ENCODE results near the gene CXCL1. TPM values are rescaled to one million over a fixed set of nuclear protein-coding genes. Genes with fewer than 3 reads are reported as not detected.

CXCL1 gene
- total RNA-seq, 1 experiment from 2014 or later: 0.85 TPM

DNA sequence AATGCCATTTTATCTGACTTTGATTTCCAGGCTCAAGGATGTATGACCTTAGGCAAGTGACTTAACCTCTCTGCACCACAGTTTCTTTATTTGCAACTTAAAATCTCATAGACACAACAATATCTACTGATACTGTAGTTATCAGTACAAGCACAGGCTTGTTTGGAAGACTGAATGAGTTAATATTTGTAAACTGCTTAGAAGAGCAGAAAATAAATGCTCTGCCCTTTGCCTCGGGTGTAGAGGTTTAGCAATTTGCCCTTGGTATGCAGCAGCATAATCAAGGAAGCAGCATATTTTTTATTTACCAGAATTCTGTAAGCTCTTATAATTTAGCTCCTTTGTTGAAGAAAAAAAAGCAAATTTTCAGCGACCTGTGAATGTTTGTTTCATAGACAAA, 2.9 kb upstream of the CXCL1 start (continued):
- TF ChIP-seq, protein P1, sequence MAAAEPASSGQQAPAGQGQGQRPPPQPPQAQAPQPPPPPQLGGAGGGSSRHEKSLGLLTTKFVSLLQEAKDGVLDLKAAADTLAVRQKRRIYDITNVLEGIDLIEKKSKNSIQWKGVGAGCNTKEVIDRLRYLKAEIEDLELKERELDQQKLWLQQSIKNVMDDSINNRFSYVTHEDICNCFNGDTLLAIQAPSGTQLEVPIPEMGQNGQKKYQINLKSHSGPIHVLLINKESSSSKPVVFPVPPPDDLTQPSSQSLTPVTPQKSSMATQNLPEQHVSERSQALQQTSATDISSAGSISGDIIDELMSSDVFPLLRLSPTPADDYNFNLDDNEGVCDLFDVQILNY (CRISPR knock-in tag; IDR thresholded peaks at IDR 0.05): no peak
- no peak for TF ChIP-seq JAZF1 (CRISPR knock-in tag; IDR thresholded peaks at IDR 0.05)
- TF ChIP-seq, protein P2, sequence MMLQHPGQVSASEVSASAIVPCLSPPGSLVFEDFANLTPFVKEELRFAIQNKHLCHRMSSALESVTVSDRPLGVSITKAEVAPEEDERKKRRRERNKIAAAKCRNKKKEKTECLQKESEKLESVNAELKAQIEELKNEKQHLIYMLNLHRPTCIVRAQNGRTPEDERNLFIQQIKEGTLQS (CRISPR knock-in tag; conservative IDR thresholded peaks at IDR 0.05): no peak
- TF ChIP-seq ZNF416 (CRISPR knock-in tag; IDR thresholded peaks at IDR 0.05): no peak
- TF ChIP-seq, protein P3, sequence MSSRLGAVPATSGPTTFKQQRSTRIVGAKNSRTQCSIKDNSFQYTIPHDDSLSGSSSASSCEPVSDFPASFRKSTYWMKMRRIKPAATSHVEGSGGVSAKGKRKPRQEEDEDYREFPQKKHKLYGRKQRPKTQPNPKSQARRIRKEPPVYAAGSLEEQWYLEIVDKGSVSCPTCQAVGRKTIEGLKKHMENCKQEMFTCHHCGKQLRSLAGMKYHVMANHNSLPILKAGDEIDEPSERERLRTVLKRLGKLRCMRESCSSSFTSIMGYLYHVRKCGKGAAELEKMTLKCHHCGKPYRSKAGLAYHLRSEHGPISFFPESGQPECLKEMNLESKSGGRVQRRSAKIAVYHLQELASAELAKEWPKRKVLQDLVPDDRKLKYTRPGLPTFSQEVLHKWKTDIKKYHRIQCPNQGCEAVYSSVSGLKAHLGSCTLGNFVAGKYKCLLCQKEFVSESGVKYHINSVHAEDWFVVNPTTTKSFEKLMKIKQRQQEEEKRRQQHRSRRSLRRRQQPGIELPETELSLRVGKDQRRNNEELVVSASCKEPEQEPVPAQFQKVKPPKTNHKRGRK (CRISPR knock-in tag; IDR thresholded peaks at IDR 0.05; ENCODE audit: borderline replicate concordance): no peak
- TF ChIP-seq, protein P4, sequence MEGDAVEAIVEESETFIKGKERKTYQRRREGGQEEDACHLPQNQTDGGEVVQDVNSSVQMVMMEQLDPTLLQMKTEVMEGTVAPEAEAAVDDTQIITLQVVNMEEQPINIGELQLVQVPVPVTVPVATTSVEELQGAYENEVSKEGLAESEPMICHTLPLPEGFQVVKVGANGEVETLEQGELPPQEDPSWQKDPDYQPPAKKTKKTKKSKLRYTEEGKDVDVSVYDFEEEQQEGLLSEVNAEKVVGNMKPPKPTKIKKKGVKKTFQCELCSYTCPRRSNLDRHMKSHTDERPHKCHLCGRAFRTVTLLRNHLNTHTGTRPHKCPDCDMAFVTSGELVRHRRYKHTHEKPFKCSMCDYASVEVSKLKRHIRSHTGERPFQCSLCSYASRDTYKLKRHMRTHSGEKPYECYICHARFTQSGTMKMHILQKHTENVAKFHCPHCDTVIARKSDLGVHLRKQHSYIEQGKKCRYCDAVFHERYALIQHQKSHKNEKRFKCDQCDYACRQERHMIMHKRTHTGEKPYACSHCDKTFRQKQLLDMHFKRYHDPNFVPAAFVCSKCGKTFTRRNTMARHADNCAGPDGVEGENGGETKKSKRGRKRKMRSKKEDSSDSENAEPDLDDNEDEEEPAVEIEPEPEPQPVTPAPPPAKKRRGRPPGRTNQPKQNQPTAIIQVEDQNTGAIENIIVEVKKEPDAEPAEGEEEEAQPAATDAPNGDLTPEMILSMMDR (IDR thresholded peaks at IDR 0.05): no peak
- no peak for TF ChIP-seq ZNF396 (CRISPR knock-in tag; IDR thresholded peaks at IDR 0.05; ENCODE audit: borderline replicate concordance)

DNA sequence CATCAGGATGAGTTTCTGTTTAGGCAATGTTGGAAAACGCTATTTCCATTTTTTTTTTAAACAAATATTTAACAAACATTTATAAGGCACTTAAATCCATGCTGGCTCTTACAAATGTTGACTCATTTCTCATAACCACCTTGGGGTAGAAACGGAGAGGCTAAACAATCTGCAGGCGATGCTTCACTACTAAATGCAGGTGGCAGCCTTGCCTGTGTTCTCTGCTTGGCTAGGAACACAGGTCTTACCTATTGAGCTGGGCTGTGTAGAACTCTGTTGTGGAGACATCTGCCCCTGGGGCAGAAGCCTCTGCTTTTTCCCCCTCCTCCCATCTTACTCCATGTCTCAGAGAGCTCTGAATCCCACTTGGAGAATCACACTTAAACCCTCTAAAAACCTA, 1.4 kb upstream of the CXCL1 start:
- ChIA-PET CTCF (interaction anchor here (0.7 to 2.7 kb wide), 14 partner anchors 8 to 304 kb away, joined by 3 to 21 read pairs (median 4); partner anchors contain the start of genes CXCL3, CXCL5, CXCL6 and PF4), POLR2A (interaction anchor here (1.3 kb wide), 1 partner anchor 31 kb away, joined by 3 read pairs; the partner anchor contains the start of gene CXCL6)
- H3K9me3 Mint-ChIP-seq: no peaks in the 10 kb centered on the region
- H3K36me3 Mint-ChIP-seq: no peaks in the 10 kb centered on the region
- peak overlapping the region; percentile 83; the same call in 1 of the 2 replicates for H3K4me3 Mint-ChIP-seq
- no peak for TF ChIP-seq JAZF1 (CRISPR knock-in tag; IDR thresholded peaks at IDR 0.05)
- no peak for TF ChIP-seq ZNF232 (CRISPR knock-in tag; IDR thresholded peaks at IDR 0.05)
- TF ChIP-seq MXD4 (CRISPR knock-in tag; IDR thresholded peaks at IDR 0.05; ENCODE audit: borderline replicate concordance): no peak
- no peak for TF ChIP-seq TEAD1 (CRISPR knock-in tag; IDR thresholded peaks at IDR 0.05)
- no peak for TF ChIP-seq ZNF671 (CRISPR knock-in tag; IDR thresholded peaks at IDR 0.05)
- no peak for TF ChIP-seq SMAD3 (CRISPR knock-in tag; IDR thresholded peaks at IDR 0.05; ENCODE audit: borderline replicate concordance)
- TF ChIP-seq GRHL2 (CRISPR knock-in tag; IDR thresholded peaks at IDR 0.05; ENCODE audit: insufficient replicate concordance, severe bottlenecking): no peak
- no peak for TF ChIP-seq RORB (CRISPR knock-in tag; IDR thresholded peaks at IDR 0.05)
- no peak for DNase-seq (ENCODE audit: low spot score)
- H3K27ac Mint-ChIP-seq: peak overlapping the region; percentile 50; the same call in 1 of the 2 replicates
- peaks cover 35% of the 10 kb centered on the region for H3K27me3 Mint-ChIP-seq (ENCODE audit: low read depth)
- ATAC-seq: peak; percentile 43
- peaks cover 20% of the 10 kb centered on the region for H3K4me1 Mint-ChIP-seq

DNA sequence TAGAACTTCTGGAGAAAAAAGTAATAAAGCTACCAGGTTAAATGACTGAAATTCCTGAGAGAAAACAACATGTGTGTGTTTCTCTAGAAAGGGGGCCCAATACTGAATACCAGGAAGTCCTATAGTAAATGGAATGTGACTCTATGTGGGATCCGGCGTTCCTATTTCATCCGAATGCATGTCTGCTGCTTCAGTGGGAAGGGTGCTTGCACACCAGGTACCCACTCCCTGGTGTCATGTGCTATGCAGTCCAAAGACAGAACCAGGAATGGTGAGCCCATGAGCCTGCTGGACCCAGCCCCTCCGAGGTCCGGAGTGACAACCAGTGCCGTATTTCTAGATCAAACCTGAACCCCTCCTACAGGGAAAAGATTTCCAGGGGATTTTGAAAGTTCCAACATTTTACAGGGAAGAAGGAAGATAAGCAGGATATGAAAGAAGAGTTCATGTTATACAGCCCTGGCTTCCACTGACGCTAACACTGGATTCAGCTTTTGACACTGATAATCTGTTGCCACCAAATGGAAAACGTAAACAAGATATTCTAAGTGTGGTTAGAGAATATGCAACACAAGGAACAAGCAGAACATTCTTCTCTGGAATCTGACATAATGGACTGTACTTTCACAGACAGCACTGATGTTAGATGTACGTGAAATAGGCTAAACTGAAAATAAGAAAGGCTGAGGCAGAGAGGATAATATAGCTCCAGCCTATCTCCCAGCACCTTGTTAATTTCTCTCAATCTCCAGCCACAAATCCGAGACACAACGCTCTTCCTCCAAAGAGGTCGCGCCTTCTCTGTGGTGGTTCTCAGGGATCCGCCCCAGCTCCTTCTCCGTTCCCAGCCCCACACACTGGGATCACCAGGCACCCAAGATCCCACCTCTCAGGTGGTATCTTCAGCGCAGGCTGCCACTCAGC, 725 bp upstream of the CXCL1 start:
- TF ChIP-seq, protein P2 (CRISPR knock-in tag; conservative IDR thresholded peaks at IDR 0.05): no peak
- TF ChIP-seq ZNF138 (CRISPR knock-in tag; conservative IDR thresholded peaks at IDR 0.05) (no peak), CREM (CRISPR knock-in tag; IDR thresholded peaks at IDR 0.05) (no peak), IRF2 (CRISPR knock-in tag; IDR thresholded peaks at IDR 0.05; ENCODE audit: borderline replicate concordance, low read depth) (no peak)
- TF ChIP-seq, protein P5, sequence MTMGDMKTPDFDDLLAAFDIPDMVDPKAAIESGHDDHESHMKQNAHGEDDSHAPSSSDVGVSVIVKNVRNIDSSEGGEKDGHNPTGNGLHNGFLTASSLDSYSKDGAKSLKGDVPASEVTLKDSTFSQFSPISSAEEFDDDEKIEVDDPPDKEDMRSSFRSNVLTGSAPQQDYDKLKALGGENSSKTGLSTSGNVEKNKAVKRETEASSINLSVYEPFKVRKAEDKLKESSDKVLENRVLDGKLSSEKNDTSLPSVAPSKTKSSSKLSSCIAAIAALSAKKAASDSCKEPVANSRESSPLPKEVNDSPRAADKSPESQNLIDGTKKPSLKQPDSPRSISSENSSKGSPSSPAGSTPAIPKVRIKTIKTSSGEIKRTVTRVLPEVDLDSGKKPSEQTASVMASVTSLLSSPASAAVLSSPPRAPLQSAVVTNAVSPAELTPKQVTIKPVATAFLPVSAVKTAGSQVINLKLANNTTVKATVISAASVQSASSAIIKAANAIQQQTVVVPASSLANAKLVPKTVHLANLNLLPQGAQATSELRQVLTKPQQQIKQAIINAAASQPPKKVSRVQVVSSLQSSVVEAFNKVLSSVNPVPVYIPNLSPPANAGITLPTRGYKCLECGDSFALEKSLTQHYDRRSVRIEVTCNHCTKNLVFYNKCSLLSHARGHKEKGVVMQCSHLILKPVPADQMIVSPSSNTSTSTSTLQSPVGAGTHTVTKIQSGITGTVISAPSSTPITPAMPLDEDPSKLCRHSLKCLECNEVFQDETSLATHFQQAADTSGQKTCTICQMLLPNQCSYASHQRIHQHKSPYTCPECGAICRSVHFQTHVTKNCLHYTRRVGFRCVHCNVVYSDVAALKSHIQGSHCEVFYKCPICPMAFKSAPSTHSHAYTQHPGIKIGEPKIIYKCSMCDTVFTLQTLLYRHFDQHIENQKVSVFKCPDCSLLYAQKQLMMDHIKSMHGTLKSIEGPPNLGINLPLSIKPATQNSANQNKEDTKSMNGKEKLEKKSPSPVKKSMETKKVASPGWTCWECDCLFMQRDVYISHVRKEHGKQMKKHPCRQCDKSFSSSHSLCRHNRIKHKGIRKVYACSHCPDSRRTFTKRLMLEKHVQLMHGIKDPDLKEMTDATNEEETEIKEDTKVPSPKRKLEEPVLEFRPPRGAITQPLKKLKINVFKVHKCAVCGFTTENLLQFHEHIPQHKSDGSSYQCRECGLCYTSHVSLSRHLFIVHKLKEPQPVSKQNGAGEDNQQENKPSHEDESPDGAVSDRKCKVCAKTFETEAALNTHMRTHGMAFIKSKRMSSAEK (CRISPR knock-in tag; IDR thresholded peaks at IDR 0.05; ENCODE audit: borderline replicate concordance): no peak
- TF ChIP-seq, protein P6, sequence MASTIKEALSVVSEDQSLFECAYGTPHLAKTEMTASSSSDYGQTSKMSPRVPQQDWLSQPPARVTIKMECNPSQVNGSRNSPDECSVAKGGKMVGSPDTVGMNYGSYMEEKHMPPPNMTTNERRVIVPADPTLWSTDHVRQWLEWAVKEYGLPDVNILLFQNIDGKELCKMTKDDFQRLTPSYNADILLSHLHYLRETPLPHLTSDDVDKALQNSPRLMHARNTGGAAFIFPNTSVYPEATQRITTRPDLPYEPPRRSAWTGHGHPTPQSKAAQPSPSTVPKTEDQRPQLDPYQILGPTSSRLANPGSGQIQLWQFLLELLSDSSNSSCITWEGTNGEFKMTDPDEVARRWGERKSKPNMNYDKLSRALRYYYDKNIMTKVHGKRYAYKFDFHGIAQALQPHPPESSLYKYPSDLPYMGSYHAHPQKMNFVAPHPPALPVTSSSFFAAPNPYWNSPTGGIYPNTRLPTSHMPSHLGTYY (CRISPR knock-in tag; IDR thresholded peaks at IDR 0.05): no peak
- ATAC-seq (peak; percentile 57), DNase-seq (ENCODE audit: low spot score) (no peak)
- Mint-ChIP-seq H3K4me1 (peaks cover 20% of the 10 kb centered on the region), H3K9me3 (no peaks in the 10 kb centered on the region), H3K4me3 (peak overlapping the region; percentile 83), H3K36me3 (no peaks in the 10 kb centered on the region), H3K27ac (peak overlapping the region; percentile 50; the same call in 1 of the 2 replicates), H3K27me3 (ENCODE audit: low read depth) (peaks cover 35% of the 10 kb centered on the region)
- CTCF ChIA-PET: interaction anchor here (0.5 to 2.7 kb wide), 14 partner anchors 9 to 295 kb away, joined by 3 to 21 read pairs (median 4); partner anchors contain the start of genes CXCL3, CXCL5, CXCL6 and PF4
- POLR2A ChIA-PET: interaction anchor here (1.3 kb wide), 1 partner anchor 32 kb away, joined by 3 read pairs; the partner anchor contains the start of gene CXCL6

Data from WTC11 (cell line).